ENCODE data around the gene FABP6.
"Not testable (repeated sequence)": the region's sequence is repeated elsewhere in the genome, so short reads cannot be mapped to it uniquely, and the experiment has no call there.

GRCh38 chr5:160193790-160194189, 35.5 kb upstream of the FABP6 start:
- not testable (repeated sequence) for TF ChIP-seq OTX1 (CRISPR knock-in tag; IDR thresholded peaks at IDR 0.05); TCF7L2 (IDR thresholded peaks at IDR 0.05; ENCODE audit: low read depth, low read length); ZNF324 (CRISPR knock-in tag; IDR thresholded peaks at IDR 0.05); AFF1 (IDR thresholded peaks at IDR 0.05; ENCODE audit: low read depth in 1 of 2, partially characterized antibody in 2 of 2); EZH2 (IDR thresholded peaks at IDR 0.05; ENCODE audit: borderline replicate concordance, low read depth, low read length); JUND (IDR thresholded peaks at IDR 0.05; ENCODE audit: borderline replicate concordance, low read depth, low read length); JUND (tag; IDR thresholded peaks at IDR 0.05; ENCODE audit: borderline replicate concordance, low read depth, low read length); SMAD4 (CRISPR knock-in tag; conservative IDR thresholded peaks at IDR 0.05); REST (IDR thresholded peaks at IDR 0.05; ENCODE audit: borderline replicate concordance); REST (CRISPR knock-in tag; IDR thresholded peaks at IDR 0.05; ENCODE audit: low read depth); NRF1 (conservative IDR thresholded peaks at IDR 0.05 in 1 of 2, IDR thresholded peaks at IDR 0.05 in 1 of 2); ZSCAN29 (IDR thresholded peaks at IDR 0.05); NR3C1 (CRISPR knock-in tag; IDR thresholded peaks at IDR 0.05); GABPA (tag; conservative IDR thresholded peaks at IDR 0.05; ENCODE audit: low read depth); RHOXF2B (CRISPR knock-in tag; conservative IDR thresholded peaks at IDR 0.05); SIRT6 (IDR thresholded peaks at IDR 0.05; ENCODE audit: low read depth, low read length)

All from K562 (cell line).